Hepatocyte (in vitro differentiated cells): ENCODE measurements around the gene VNN1.

Experiments
- EZH2phosphoT487 ChIP-seq: fragments of 200-600 bp; sonication (generic); IDR thresholded peaks from one replicate; pipeline ENCODE4 v1.6.1; 2018; ENCODE audit warnings: antibody characterized with exemption, mild to moderate bottlenecking, low read depth, moderate library complexity; ENCODE audit not compliant: unreplicated experiment, severe bottlenecking
- TF ChIP-seq, protein P1 (sequence below): fragments of 200-600 bp; sonication (generic); IDR thresholded peaks from 2 replicates; pipeline ENCODE4 v1.5.1; 2016; ENCODE audit warnings: antibody characterized with exemption, mild to moderate bottlenecking; ENCODE audit not compliant: poor library complexity

GRCh38 chr6:132725947-132726607, 12.2 kb upstream of the VNN1 start:
- TF ChIP-seq, protein P1, sequence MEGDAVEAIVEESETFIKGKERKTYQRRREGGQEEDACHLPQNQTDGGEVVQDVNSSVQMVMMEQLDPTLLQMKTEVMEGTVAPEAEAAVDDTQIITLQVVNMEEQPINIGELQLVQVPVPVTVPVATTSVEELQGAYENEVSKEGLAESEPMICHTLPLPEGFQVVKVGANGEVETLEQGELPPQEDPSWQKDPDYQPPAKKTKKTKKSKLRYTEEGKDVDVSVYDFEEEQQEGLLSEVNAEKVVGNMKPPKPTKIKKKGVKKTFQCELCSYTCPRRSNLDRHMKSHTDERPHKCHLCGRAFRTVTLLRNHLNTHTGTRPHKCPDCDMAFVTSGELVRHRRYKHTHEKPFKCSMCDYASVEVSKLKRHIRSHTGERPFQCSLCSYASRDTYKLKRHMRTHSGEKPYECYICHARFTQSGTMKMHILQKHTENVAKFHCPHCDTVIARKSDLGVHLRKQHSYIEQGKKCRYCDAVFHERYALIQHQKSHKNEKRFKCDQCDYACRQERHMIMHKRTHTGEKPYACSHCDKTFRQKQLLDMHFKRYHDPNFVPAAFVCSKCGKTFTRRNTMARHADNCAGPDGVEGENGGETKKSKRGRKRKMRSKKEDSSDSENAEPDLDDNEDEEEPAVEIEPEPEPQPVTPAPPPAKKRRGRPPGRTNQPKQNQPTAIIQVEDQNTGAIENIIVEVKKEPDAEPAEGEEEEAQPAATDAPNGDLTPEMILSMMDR, result no peak
- no peak for TF ChIP-seq EZH2phosphoT487
